GM21367 (cell line): Measurements from ENCODE around the gene TSHZ2.
"Not testable (repeated sequence)": the region's sequence is repeated elsewhere in the genome, so short reads cannot be mapped to it uniquely, and the experiment has no call there.

Experiments
- ATAC-seq: cut with Tn5 transposase; IDR thresholded peaks from one replicate; pipeline ENCODE4 v1.9.1; 2021; ENCODE audit not compliant: unreplicated experiment

Gene TSHZ2

GRCh38 chr20:53081916-53082863 is 110.0 kb downstream of the TSHZ2 start:
- no peak for ATAC-seq

- no peak for ATAC-seq
Observed at GRCh38 chr20:53083411-53083810, 111.3 kb downstream of the TSHZ2 start.

GRCh38 chr20:53084408-53084997 is 112.3 kb downstream of the TSHZ2 start:
- no peak for ATAC-seq

GRCh38 chr20:53085720-53086119 is 113.6 kb downstream of the TSHZ2 start:
- no peak for ATAC-seq

- no peak for ATAC-seq
Observed at GRCh38 chr20:53087037-53087777, 115.0 kb downstream of the TSHZ2 start.

GRCh38 chr20:53088786-53089185 is 116.6 kb downstream of the TSHZ2 start:
- ATAC-seq = no peak

GRCh38 chr20:53089851-53090250 is 117.7 kb downstream of the TSHZ2 start:
- not testable (repeated sequence) for ATAC-seq

- no peak for ATAC-seq
Observed at GRCh38 chr20:53091789-53092188, 119.6 kb downstream of the TSHZ2 start.

GRCh38 chr20:53092772-53093300 is 120.7 kb downstream of the TSHZ2 start:
- ATAC-seq = no peak

- ATAC-seq = no peak
Observed at GRCh38 chr20:53097371-53097770, 125.2 kb downstream of the TSHZ2 start.

- ATAC-seq = no peak
Observed at GRCh38 chr20:53097791-53098190, 125.6 kb downstream of the TSHZ2 start.

GRCh38 chr20:53098621-53099020 is 126.5 kb downstream of the TSHZ2 start:
- no peak for ATAC-seq

- ATAC-seq = no peak
Observed at GRCh38 chr20:53099856-53100255, 127.7 kb downstream of the TSHZ2 start.

GRCh38 chr20:53100476-53100911 is 128.3 kb downstream of the TSHZ2 start:
- ATAC-seq = no peak

- no peak for ATAC-seq
Observed at GRCh38 chr20:53101992-53102760, 130.0 kb downstream of the TSHZ2 start.

GRCh38 chr20:53103124-53103523 is 131.0 kb downstream of the TSHZ2 start:
- no peak for ATAC-seq

- ATAC-seq = no peak
Observed at GRCh38 chr20:53104884-53105283, 132.7 kb downstream of the TSHZ2 start.

- ATAC-seq = no peak
Observed at GRCh38 chr20:53116733-53117132, 144.6 kb downstream of the TSHZ2 start.

- no peak for ATAC-seq
Observed at GRCh38 chr20:53122853-53123252, 150.7 kb downstream of the TSHZ2 start.

- no peak for ATAC-seq
Observed at GRCh38 chr20:53124075-53124551, 152.0 kb downstream of the TSHZ2 start.
